H1 (cell line): Measurements from ENCODE around the gene BUD23.

Source experiments
- ASH2L ChIP-seq: fragments of 200-600, 300-600 bp; sonication (generic); IDR thresholded peaks from one replicate; pipeline ENCODE4 v1.7.1; 2017; ENCODE audit warnings: low read length
- CREB1 ChIP-seq: IDR thresholded peaks from 2 replicates; pipeline ENCODE4 v1.6.1; 2012; ENCODE audit warnings: inconsistent platforms
- CTCF ChIP-seq, 3 experiments: IDR thresholded peaks; 1 replicate in 2 of 3; 2 replicates in 1 of 3; pipeline versions ENCODE4 v1.5.1 to v1.6.1; 2011; ENCODE audit warnings: low read length in 3 of 3, mild to moderate bottlenecking in 3 of 3, inconsistent platforms in 2 of 3, low read depth in 1 of 3, moderate library complexity in 1 of 3; ENCODE audit not compliant: insufficient read depth in 1 of 3; ENCODE audit errors: control extremely low read depth in 1 of 3
- EZH2 ChIP-seq: fragments of 200-600 bp; sonication (generic); IDR thresholded peaks from 2 replicates; pipeline ENCODE4 v1.7.1; 2012; ENCODE audit warnings: low read depth, mild to moderate bottlenecking, moderate library complexity, low read length, inconsistent platforms; ENCODE audit not compliant: severe bottlenecking
- HDAC2 ChIP-seq, 2 experiments: fragments of 300-600 bp in 1 of 2; sonication (generic) in 1 of 2; IDR thresholded peaks; 2 replicates each; pipeline ENCODE4 v1.6.1; 2011 to 2012; ENCODE audit warnings: low read depth in 2 of 2, low read length in 2 of 2, mild to moderate bottlenecking in 2 of 2, moderate library complexity in 2 of 2, borderline replicate concordance in 1 of 2, inconsistent platforms in 1 of 2
- HDAC6 ChIP-seq: IDR thresholded peaks from one replicate; pipeline ENCODE4 v1.7.1; 2012; ENCODE audit warnings: low read depth, mild to moderate bottlenecking, inconsistent platforms, low read length, moderate library complexity
- JUN ChIP-seq: IDR thresholded peaks from 2 replicates; pipeline ENCODE4 v1.6.1; 2011; ENCODE audit warnings: low read depth, mild to moderate bottlenecking, improper control_type of control experiment, low read length
- POLR2A ChIP-seq, 2 experiments: IDR thresholded peaks; 1 replicate in 1 of 2; 2 replicates in 1 of 2; pipeline ENCODE4 v1.6.1; 2011; ENCODE audit warnings: low read depth in 2 of 2, low read length in 2 of 2, mild to moderate bottlenecking in 2 of 2; ENCODE audit errors: control extremely low read depth in 1 of 2
- RAD21 ChIP-seq, 2 experiments: IDR thresholded peaks in 1 of 2; conservative IDR thresholded peaks in 1 of 2; 2 replicates each; pipeline ENCODE4 v1.6.1; 2011; ENCODE audit warnings: low read depth in 2 of 2, low read length in 2 of 2, improper control_type of control experiment in 1 of 2, inconsistent platforms in 1 of 2, mild to moderate bottlenecking in 1 of 2, moderate library complexity in 1 of 2
- RBBP5 ChIP-seq: IDR thresholded peaks from 2 replicates; pipeline ENCODE4 v1.7.1; 2012; ENCODE audit warnings: low read depth, mild to moderate bottlenecking, inconsistent platforms, low read length, moderate library complexity, borderline replicate concordance
- SRF ChIP-seq: IDR thresholded peaks from 2 replicates; pipeline ENCODE4 v1.6.1; 2011; ENCODE audit warnings: mild to moderate bottlenecking, low read depth, low read length, moderate library complexity
- TEAD4 ChIP-seq: IDR thresholded peaks from 2 replicates; pipeline ENCODE4 v1.6.1; 2012; ENCODE audit warnings: low read depth, low read length, inconsistent platforms, mixed read lengths
- USF2 ChIP-seq: IDR thresholded peaks from 2 replicates; pipeline ENCODE4 v1.6.1; 2011; ENCODE audit warnings: low read length, improper control_type of control experiment
- YY1 ChIP-seq: IDR thresholded peaks from 2 replicates; pipeline ENCODE4 v1.6.1; 2011; ENCODE audit warnings: low read depth, mild to moderate bottlenecking, low read length

- TF ChIP-seq HDAC2 (IDR thresholded peaks at IDR 0.05; ENCODE audit: borderline replicate concordance in 1 of 2, low read depth in 2 of 2, low read length in 2 of 2) (no peak), HDAC6 (no peak), EZH2 (no peak), JUN (no peak), POLR2A (IDR thresholded peaks at IDR 0.05; ENCODE audit: control extremely low read depth in 1 of 2, low read depth in 2 of 2, low read length in 2 of 2) (0 out of 3 replicates have a peak, but pooled peaks of 1 of the 2 experiments have one; percentile 40), CTCF (IDR thresholded peaks at IDR 0.05; ENCODE audit: control extremely low read depth in 1 of 3, insufficient read depth in 1 of 3, low read depth in 1 of 3, low read length in 3 of 3) (no peak), TEAD4 (no peak), RBBP5 (no peak), RAD21 (IDR thresholded peaks at IDR 0.05 in 1 of 2, conservative IDR thresholded peaks at IDR 0.05 in 1 of 2; ENCODE audit: low read depth in 2 of 2, low read length in 2 of 2) (no peak), YY1 (peak; percentile 40; the same call in 1 of the 2 replicates), ASH2L (no peak), SRF (no peak), CREB1 (no peak), USF2 (no peak)
Observed at GRCh38 chr7:73703757-73704639, 20.6 kb downstream of the BUD23 start.
